Measurements from ENCODE around the gene RAPGEF4.

The RAPGEF4 gene

DNA sequence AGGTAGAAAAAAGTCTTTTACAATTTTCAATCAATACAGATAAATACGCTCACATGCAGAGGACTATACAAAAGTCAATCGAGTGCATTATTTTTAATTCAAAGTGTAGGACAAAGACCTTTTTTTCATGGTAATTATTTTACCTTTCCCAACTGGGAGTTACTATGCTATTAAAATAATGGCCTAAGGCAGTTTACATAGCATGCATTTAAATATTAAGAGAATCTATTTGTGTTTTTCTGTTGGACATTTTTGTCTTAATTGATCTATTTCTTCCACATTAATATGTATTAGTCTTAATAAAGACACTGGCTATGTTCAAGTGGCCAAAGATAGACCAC is 209.8 kb downstream of the RAPGEF4 start:
- TF ChIP-seq, protein P1, sequence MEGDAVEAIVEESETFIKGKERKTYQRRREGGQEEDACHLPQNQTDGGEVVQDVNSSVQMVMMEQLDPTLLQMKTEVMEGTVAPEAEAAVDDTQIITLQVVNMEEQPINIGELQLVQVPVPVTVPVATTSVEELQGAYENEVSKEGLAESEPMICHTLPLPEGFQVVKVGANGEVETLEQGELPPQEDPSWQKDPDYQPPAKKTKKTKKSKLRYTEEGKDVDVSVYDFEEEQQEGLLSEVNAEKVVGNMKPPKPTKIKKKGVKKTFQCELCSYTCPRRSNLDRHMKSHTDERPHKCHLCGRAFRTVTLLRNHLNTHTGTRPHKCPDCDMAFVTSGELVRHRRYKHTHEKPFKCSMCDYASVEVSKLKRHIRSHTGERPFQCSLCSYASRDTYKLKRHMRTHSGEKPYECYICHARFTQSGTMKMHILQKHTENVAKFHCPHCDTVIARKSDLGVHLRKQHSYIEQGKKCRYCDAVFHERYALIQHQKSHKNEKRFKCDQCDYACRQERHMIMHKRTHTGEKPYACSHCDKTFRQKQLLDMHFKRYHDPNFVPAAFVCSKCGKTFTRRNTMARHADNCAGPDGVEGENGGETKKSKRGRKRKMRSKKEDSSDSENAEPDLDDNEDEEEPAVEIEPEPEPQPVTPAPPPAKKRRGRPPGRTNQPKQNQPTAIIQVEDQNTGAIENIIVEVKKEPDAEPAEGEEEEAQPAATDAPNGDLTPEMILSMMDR (IDR thresholded peaks at IDR 0.05; ENCODE audit: low read length, missing control alignments) = no peak
- no peak for DNase-seq (ENCODE audit: low read depth)
- H3K4me3 ChIP-seq (replicated peaks; ENCODE audit: low read depth, low read length) = no peak overlapping the region

DNA sequence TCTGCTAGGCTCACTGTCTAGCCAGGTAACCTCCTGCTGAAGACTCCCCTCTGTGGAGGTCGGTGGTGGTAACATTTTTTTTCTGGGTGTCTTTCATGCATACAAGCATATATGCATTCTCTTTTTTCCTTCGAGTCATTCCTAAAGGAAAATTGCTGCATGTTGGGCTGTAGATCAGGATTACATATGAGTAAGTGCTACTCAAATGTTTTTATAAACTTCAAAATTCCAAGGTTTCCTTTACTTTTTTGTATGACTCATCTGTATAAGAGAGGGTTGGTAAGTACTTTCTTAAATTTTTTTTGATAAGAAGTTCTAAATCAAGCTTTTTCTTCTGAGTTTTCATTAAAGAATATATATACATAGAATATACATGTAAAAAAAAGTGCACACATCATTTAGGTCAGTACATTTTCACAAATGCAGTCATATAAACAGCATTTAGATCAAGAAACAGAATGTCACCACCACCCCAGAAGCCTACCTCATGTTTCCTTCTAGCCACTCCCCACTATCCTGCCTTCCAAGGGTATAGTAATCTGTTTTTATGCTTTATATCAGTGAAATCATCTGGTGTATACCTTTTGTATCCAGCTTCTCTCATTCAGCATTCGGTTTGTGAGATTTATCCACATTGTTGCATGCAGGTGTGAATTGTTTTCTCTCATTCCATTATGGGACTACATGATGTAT is 212.0 kb downstream of the RAPGEF4 start:
- TF ChIP-seq, protein P1 (IDR thresholded peaks at IDR 0.05; ENCODE audit: low read length, missing control alignments) = no peak
- H3K4me3 ChIP-seq (replicated peaks; ENCODE audit: low read depth, low read length) = no peak overlapping the region
- DNase-seq (ENCODE audit: low read depth) = no peak

DNA sequence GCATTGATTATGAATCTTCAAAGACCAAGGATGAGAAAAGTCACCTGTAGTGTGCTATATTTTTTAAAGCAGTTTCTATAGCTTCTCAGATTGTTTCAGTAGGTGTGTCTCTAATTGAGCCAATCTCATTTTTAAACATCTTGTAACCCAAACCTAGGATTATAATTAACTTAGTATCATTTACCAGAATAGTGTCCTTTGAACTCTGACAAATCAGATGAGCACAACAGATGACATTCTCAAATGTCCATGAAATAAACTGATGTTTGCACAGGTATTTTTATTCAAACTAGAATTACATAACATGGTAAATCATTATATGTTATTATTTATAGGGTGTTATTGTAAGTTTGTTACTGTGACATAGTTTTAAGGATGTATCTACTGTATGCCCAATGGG is 213.9 kb downstream of the RAPGEF4 start:
- no peak overlapping the region for H3K4me3 ChIP-seq (replicated peaks; ENCODE audit: low read depth, low read length)

DNA sequence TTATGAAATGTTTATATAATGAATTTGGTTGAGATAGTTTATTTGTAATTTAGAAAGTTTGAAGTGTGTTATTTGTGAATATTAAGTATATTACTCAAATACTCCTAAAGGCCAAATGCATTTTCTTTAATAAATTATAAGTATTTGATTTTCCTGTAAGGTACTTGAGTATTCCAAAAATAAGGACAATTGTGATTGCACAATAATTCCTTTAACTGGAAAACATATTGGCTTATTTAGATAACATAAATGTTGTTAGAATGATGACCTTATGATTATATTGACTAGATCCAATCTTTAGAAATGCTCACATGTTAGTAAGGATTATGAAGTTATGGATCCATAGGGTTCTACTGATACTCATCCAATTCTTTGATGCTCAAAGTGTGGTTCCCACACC is 214.9 kb downstream of the RAPGEF4 start:
- no peak overlapping the region for H3K4me3 ChIP-seq (replicated peaks; ENCODE audit: low read depth, low read length)
- DNase-seq (ENCODE audit: low read depth) = no peak
- TF ChIP-seq, protein P1 (IDR thresholded peaks at IDR 0.05; ENCODE audit: low read length, missing control alignments) = no peak

More for the DNA sequence above, 213.9 kb downstream of the RAPGEF4 start:
- TF ChIP-seq, protein P1 (IDR thresholded peaks at IDR 0.05; ENCODE audit: low read length, missing control alignments) = no peak
- DNase-seq (ENCODE audit: low read depth) = no peak

DNA sequence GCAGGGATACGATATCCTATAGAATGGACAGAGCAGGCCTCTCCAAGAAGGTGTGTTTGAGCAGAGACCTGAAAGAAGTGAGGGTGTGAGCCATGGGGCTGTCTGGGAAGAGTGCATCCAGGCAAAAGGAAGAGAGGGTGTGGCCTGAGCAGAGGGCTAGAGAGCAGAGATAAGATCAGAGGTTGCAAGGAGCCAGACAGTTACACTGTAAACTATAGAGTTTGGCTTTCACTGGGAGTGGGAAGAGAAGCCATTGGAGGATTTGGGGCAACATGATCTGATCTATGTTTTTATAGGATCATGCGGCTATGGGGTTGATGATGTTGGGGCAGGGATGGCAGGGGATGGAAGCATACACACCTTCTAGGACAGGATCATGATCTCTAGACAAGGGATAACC is 215.9 kb downstream of the RAPGEF4 start:
- H3K4me3 ChIP-seq (replicated peaks; ENCODE audit: low read depth, low read length) = no peak overlapping the region
- no peak for DNase-seq (ENCODE audit: low read depth)
- TF ChIP-seq, protein P1 (IDR thresholded peaks at IDR 0.05; ENCODE audit: low read length, missing control alignments) = no peak

DNA sequence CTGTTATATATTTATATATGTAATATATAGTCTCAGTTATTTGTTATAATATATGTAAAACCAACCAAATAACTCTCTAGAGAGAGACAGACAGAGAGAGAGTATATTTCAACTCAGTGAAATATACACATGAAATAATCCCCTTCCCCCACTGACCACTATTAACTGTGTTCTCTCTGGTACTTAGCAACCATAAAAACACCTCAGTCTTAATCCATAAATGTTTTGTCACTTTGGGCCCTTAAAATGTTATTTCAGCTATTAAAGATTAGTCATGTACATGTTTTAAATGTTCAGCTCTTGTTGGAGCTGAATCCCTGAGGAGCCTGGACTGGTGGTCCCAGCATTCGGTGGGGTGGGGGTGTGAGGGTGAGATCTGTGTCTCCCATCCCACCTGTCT is 217.8 kb downstream of the RAPGEF4 start:
- TF ChIP-seq, protein P1 (IDR thresholded peaks at IDR 0.05; ENCODE audit: low read length, missing control alignments) = no peak
- no peak overlapping the region for H3K4me3 ChIP-seq (replicated peaks; ENCODE audit: low read depth, low read length)
- DNase-seq (ENCODE audit: low read depth) = no peak
